Sigmoid colon (tissue), 7 donors: ENCODE results near the gene PALMD. TPM values are rescaled to one million over a fixed set of nuclear protein-coding genes. Genes with fewer than 3 reads are reported as not detected.

Source experiments
- DNase-seq: peaks from one replicate; pipeline ENCODE4 v3.0.0-alpha.2; 2019
- H3K27ac ChIP-seq, 4 donors: fragments of 200-600 bp; sonication (generic); one replicate each; pipeline ENCODE4 v1.5.1; 2016 to 2019; ENCODE audit warnings: mild to moderate bottlenecking in 1 of 4
- H3K27me3 ChIP-seq, 3 donors: fragments of 200-600 bp; sonication (generic); one replicate each; pipeline ENCODE4 v1.5.1; 2019; ENCODE audit warnings: mild to moderate bottlenecking in 1 of 3
- H3K36me3 ChIP-seq, 4 donors: fragments of 200-600 bp; sonication (generic); one replicate each; pipeline ENCODE4 v1.5.1; 2016 to 2019
- H3K4me1 ChIP-seq, 4 donors: fragments of 200-600 bp; sonication (generic); one replicate each; pipeline ENCODE4 v1.5.1; 2017 to 2019
- H3K4me3 ChIP-seq, 4 donors: fragments of 200-600 bp; sonication (generic); one replicate each; pipeline ENCODE4 v1.5.1; 2017 to 2019; ENCODE audit warnings: mild to moderate bottlenecking in 2 of 4, moderate library complexity in 1 of 4
- H3K9me3 ChIP-seq, 4 donors: fragments of 200-600 bp in 3 of 4; sonication (generic) in 3 of 4; one replicate each; pipeline versions ENCODE4 v1.5.1 to v1.6.1; 2013 to 2019
- CTCF ChIP-seq, 4 experiments: fragments of 450-650 bp in 3 of 4; fragments of 200-600 bp in 1 of 4; IDR thresholded peaks; one replicate each; pipeline ENCODE4 v1.5.1; 2016 to 2019; ENCODE audit warnings: antibody characterized with exemption in 4 of 4, mild to moderate bottlenecking in 3 of 4, moderate library complexity in 2 of 4
- EP300 ChIP-seq, 4 donors: sonication (generic); formaldehyde crosslinking; IDR thresholded peaks; one replicate each; pipeline ENCODE4 v1.6.1; 2017; ENCODE audit warnings: antibody characterized with exemption in 4 of 4
- POLR2A ChIP-seq, 2 donors: fragments of 450-650 bp; IDR thresholded peaks; one replicate each; pipeline ENCODE4 v1.6.1; 2016; ENCODE audit warnings: antibody characterized with exemption in 2 of 2, mild to moderate bottlenecking in 2 of 2, moderate library complexity in 2 of 2
- POLR2AphosphoS5 ChIP-seq, 4 donors: sonication (generic); formaldehyde crosslinking; IDR thresholded peaks; one replicate each; pipeline ENCODE4 v1.6.1; 2017; ENCODE audit warnings: antibody characterized with exemption in 4 of 4
- WGBS, 2 donors: extraction: QIAGEN DNeasy Blood & Tissue Kit; methylation state at CpG; one replicate each; pipeline ENCODE4 v1.1.7; 2013; 5-methylcytosine and 5-hydroxymethylcytosine counted together
- intact Hi-C: fragments of 100-400 bp; cut with DNase I; formaldehyde crosslinking; loops from one replicate; pipeline ENCODE4 v1.15.1; 2023
- polyA plus RNA-seq, 3 donors: library from polyadenylated mRNA; stranded (reverse); fragments of 200-250 nt; gene quantifications; one replicate each; pipeline ENCODE4 v1.2.3, GENCODE V29; 2013
- total RNA-seq, 4 donors: library from RNA; depleted of rRNA; stranded (reverse); fragments of >200 nt; gene quantifications; one replicate each; pipeline ENCODE4 v1.1.0, GENCODE V29; 2016
- donor health status: healthy with polysubstance abuse.
- donor health status: Bipolar disorder and iron deficiency.
- donor health status: healthy.

Gene PALMD
- total and polyA plus RNA-seq, 7 donors: 0.92 to 20.2 (median 8.1) TPM

- Histone ChIP-seq H3K4me3 (no peak overlapping the region), H3K36me3 (no peaks in the 10 kb centered on the region), H3K9me3 (no peaks in the 10 kb centered on the region), H3K4me1 (peaks cover 0 to 9% (median 2%) of the 10 kb centered on the region in 4 donors), H3K27me3 (no peaks in the 10 kb centered on the region), H3K27ac (no peak overlapping the region)
- WGBS, 2 donors: 80 to 91% methylated on average over 4 to 5 of the region's 5 CpGs
- DNase-seq: no peak
- TF ChIP-seq POLR2A (IDR thresholded peaks at IDR 0.05) (no peak), POLR2AphosphoS5 (IDR thresholded peaks at IDR 0.05) (no peak), EP300 (IDR thresholded peaks at IDR 0.05) (no peak), CTCF (IDR thresholded peaks at IDR 0.05) (no peak)
- intact Hi-C loops: no loop called here
Observed at GRCh38 chr1:99673315-99673714, 27.4 kb downstream of the PALMD start.

GRCh38 chr1:99674115-99675064 lies 28.5 kb downstream of the PALMD start:
- no peak overlapping the region for H3K27ac ChIP-seq
- intact Hi-C loops: no loop called here
- DNase-seq: no peak
- H3K4me3 ChIP-seq: no peak overlapping the region
- WGBS, 2 donors: 63 to 73% methylated on average over 6 of the region's 6 CpGs
- H3K27me3 ChIP-seq: no peaks in the 10 kb centered on the region
- H3K9me3 ChIP-seq: no peaks in the 10 kb centered on the region
- TF ChIP-seq EP300 (IDR thresholded peaks at IDR 0.05) (no peak), POLR2A (IDR thresholded peaks at IDR 0.05) (no peak), POLR2AphosphoS5 (IDR thresholded peaks at IDR 0.05) (no peak), CTCF (IDR thresholded peaks at IDR 0.05) (no peak)
- H3K4me1 ChIP-seq: peaks cover 0 to 9% (median 2%) of the 10 kb centered on the region in 4 donors
- H3K36me3 ChIP-seq: no peaks in the 10 kb centered on the region

GRCh38 chr1:99675292-99675691 lies 29.4 kb downstream of the PALMD start:
- Histone ChIP-seq H3K4me1 (peaks cover 0 to 9% (median 2%) of the 10 kb centered on the region in 4 donors), H3K36me3 (no peaks in the 10 kb centered on the region), H3K9me3 (no peaks in the 10 kb centered on the region), H3K27me3 (no peaks in the 10 kb centered on the region), H3K27ac (no peak overlapping the region), H3K4me3 (no peak overlapping the region)
- intact Hi-C loops: no loop called here
- TF ChIP-seq POLR2AphosphoS5 (IDR thresholded peaks at IDR 0.05) (no peak), CTCF (IDR thresholded peaks at IDR 0.05) (no peak), EP300 (IDR thresholded peaks at IDR 0.05) (no peak), POLR2A (IDR thresholded peaks at IDR 0.05) (no peak)
- no peak for DNase-seq

- Histone ChIP-seq H3K36me3 (no peaks in the 10 kb centered on the region), H3K9me3 (no peaks in the 10 kb centered on the region), H3K4me3 (no peak overlapping the region), H3K27ac (no peak overlapping the region), H3K27me3 (no peaks in the 10 kb centered on the region), H3K4me1 (peaks cover 0 to 9% (median 2%) of the 10 kb centered on the region in 4 donors)
- 95 to 100% methylated on average over 1 of the region's 1 CpG for WGBS, 2 donors
- no peak for TF ChIP-seq POLR2AphosphoS5 (IDR thresholded peaks at IDR 0.05)
- TF ChIP-seq POLR2A (IDR thresholded peaks at IDR 0.05): no peak
- no peak for TF ChIP-seq EP300 (IDR thresholded peaks at IDR 0.05)
- TF ChIP-seq CTCF (IDR thresholded peaks at IDR 0.05): no peak
- intact Hi-C loops: no loop called here
- DNase-seq: no peak
Observed at GRCh38 chr1:99675994-99676393, 30.1 kb downstream of the PALMD start.
